ENCODE measurements around the gene NCK1. TPM values are rescaled to one million over a fixed set of nuclear protein-coding genes. Genes with fewer than 3 reads are reported as not detected.
A peak's percentile ranks its signal among the peaks of the same experiment; 100 is the strongest.

The NCK1 gene
- total and polyA plus RNA-seq, 9 of the 15 experiments (the other 6 are each of a cell fraction or from before 2014, with no cell fraction given), result 17.3 to 30.5 (median 25.0) TPM

DNA sequence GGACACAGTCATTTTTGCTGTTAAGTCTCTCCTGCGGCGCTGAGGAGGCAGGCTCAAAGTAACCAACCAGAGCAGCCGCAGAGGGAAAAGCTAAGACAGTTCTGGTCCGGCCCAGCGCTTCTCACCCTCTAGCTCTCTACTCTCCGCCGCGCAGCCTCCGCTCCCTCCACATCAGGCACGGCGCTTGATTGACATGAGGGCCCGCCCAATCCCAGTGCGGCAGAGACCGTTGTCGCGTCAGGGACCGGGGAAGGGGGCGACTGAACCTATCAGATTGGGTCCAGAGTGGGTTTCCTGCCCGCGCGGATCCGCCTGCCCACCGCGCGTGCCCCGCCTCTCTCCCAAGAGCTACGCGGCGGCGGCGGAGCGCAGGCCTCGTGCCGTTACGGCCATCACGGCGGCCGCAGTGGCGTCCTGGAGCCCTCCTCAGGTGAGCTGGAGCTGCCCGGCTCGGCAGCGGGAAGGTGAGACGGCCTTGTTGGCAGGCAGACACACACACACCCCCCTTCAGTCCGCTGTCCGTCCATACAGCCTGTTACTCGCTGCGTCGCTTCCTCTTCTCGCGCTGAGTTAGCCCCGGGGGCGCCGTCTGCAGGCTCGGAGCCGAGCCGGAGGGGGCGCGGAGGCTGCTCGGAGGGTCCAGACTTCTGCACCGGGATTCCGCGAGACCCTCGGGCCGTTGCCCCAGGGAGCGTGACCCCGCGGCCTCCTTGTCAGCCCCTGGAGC, at the start of gene NCK1 (continued):
- TF ChIP-seq CC2D1A (IDR thresholded peaks at IDR 0.05) (no peak), MAZ (CRISPR knock-in tag; conservative IDR thresholded peaks at IDR 0.05 in 1 of 2, IDR thresholded peaks at IDR 0.05 in 1 of 2) (peak; percentile 74 to 78), CBFA2T2 (conservative IDR thresholded peaks at IDR 0.05) (no peak), SRSF3 (IDR thresholded peaks at IDR 0.05; ENCODE audit: insufficient read depth, low read length) (0 out of 2 replicates have a peak, but pooled peaks have one; percentile 48), ZBTB1 (CRISPR knock-in tag; IDR thresholded peaks at IDR 0.05; ENCODE audit: borderline replicate concordance, low read depth) (peak; percentile 50; the same call in 1 of the 2 replicates), RBM25 (IDR thresholded peaks at IDR 0.05; ENCODE audit: low read depth, low read length, severe bottlenecking) (peak; percentile 68), POLR2G (IDR thresholded peaks at IDR 0.05; ENCODE audit: low read depth, low read length) (peak; percentile 98), NCOA2 (IDR thresholded peaks at IDR 0.05; ENCODE audit: partially characterized antibody in 2 of 2) (no peak), MXI1 (IDR thresholded peaks at IDR 0.05; ENCODE audit: low read depth, low read length) (no peak), TEAD1 (CRISPR knock-in tag; IDR thresholded peaks at IDR 0.05) (peak in 1 of 2 experiments; percentile 70; a peak in 1 of 4 replicates), TARDBP (IDR thresholded peaks at IDR 0.05) (no peak), ZNF785 (CRISPR knock-in tag; IDR thresholded peaks at IDR 0.05) (no peak), MCM2 (IDR thresholded peaks at IDR 0.05; ENCODE audit: low read depth) (no peak), USF2 (CRISPR knock-in tag; IDR thresholded peaks at IDR 0.05) (no peak; the same call in 1 of the 2 replicates), NFYB (IDR thresholded peaks at IDR 0.05; ENCODE audit: extremely low read depth, insufficient read length) (peak; percentile 52), ZNF354B (CRISPR knock-in tag; IDR thresholded peaks at IDR 0.05) (no peak), NUFIP1 (IDR thresholded peaks at IDR 0.05; ENCODE audit: partially characterized antibody) (no peak), ZNF780A (CRISPR knock-in tag; IDR thresholded peaks at IDR 0.05) (no peak), DDX20 (tag; IDR thresholded peaks at IDR 0.05; ENCODE audit: low read depth) (no peak), NEUROD1 (IDR thresholded peaks at IDR 0.05; ENCODE audit: borderline replicate concordance, low read depth, low read length, partially characterized antibody) (peak; percentile 12), GATAD2B (IDR thresholded peaks at IDR 0.05; ENCODE audit: borderline replicate concordance) (no peak)
- TF ChIP-seq, protein P1, sequence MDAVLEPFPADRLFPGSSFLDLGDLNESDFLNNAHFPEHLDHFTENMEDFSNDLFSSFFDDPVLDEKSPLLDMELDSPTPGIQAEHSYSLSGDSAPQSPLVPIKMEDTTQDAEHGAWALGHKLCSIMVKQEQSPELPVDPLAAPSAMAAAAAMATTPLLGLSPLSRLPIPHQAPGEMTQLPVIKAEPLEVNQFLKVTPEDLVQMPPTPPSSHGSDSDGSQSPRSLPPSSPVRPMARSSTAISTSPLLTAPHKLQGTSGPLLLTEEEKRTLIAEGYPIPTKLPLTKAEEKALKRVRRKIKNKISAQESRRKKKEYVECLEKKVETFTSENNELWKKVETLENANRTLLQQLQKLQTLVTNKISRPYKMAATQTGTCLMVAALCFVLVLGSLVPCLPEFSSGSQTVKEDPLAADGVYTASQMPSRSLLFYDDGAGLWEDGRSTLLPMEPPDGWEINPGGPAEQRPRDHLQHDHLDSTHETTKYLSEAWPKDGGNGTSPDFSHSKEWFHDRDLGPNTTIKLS (IDR thresholded peaks at IDR 0.05; ENCODE audit: borderline replicate concordance, low read depth), result peak; percentile 26; the same call in 1 of the 2 replicates
- TF ChIP-seq, protein P2, sequence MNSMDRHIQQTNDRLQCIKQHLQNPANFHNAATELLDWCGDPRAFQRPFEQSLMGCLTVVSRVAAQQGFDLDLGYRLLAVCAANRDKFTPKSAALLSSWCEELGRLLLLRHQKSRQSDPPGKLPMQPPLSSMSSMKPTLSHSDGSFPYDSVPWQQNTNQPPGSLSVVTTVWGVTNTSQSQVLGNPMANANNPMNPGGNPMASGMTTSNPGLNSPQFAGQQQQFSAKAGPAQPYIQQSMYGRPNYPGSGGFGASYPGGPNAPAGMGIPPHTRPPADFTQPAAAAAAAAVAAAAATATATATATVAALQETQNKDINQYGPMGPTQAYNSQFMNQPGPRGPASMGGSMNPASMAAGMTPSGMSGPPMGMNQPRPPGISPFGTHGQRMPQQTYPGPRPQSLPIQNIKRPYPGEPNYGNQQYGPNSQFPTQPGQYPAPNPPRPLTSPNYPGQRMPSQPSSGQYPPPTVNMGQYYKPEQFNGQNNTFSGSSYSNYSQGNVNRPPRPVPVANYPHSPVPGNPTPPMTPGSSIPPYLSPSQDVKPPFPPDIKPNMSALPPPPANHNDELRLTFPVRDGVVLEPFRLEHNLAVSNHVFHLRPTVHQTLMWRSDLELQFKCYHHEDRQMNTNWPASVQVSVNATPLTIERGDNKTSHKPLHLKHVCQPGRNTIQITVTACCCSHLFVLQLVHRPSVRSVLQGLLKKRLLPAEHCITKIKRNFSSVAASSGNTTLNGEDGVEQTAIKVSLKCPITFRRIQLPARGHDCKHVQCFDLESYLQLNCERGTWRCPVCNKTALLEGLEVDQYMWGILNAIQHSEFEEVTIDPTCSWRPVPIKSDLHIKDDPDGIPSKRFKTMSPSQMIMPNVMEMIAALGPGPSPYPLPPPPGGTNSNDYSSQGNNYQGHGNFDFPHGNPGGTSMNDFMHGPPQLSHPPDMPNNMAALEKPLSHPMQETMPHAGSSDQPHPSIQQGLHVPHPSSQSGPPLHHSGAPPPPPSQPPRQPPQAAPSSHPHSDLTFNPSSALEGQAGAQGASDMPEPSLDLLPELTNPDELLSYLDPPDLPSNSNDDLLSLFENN (IDR thresholded peaks at IDR 0.05; ENCODE audit: low read depth in 2 of 2, low read length in 2 of 2), result 0 out of 4 replicates have a peak, but pooled peaks of 1 of the 2 experiments have one; percentile 6
